Stimulated activated naive CD4-positive, alpha-beta T cell treated with Interleukin-2 at 50 U/mL for 16 hours (primary cell): Measurements from ENCODE around the gene GPR162.

ENCODE experiments used
- DNase-seq: peaks from one replicate; lab custom pipeline; 2025; lab: John Stamatoyannopoulos, UW

Gene GPR162, protein sequence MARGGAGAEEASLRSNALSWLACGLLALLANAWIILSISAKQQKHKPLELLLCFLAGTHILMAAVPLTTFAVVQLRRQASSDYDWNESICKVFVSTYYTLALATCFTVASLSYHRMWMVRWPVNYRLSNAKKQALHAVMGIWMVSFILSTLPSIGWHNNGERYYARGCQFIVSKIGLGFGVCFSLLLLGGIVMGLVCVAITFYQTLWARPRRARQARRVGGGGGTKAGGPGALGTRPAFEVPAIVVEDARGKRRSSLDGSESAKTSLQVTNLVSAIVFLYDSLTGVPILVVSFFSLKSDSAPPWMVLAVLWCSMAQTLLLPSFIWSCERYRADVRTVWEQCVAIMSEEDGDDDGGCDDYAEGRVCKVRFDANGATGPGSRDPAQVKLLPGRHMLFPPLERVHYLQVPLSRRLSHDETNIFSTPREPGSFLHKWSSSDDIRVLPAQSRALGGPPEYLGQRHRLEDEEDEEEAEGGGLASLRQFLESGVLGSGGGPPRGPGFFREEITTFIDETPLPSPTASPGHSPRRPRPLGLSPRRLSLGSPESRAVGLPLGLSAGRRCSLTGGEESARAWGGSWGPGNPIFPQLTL

DNA sequence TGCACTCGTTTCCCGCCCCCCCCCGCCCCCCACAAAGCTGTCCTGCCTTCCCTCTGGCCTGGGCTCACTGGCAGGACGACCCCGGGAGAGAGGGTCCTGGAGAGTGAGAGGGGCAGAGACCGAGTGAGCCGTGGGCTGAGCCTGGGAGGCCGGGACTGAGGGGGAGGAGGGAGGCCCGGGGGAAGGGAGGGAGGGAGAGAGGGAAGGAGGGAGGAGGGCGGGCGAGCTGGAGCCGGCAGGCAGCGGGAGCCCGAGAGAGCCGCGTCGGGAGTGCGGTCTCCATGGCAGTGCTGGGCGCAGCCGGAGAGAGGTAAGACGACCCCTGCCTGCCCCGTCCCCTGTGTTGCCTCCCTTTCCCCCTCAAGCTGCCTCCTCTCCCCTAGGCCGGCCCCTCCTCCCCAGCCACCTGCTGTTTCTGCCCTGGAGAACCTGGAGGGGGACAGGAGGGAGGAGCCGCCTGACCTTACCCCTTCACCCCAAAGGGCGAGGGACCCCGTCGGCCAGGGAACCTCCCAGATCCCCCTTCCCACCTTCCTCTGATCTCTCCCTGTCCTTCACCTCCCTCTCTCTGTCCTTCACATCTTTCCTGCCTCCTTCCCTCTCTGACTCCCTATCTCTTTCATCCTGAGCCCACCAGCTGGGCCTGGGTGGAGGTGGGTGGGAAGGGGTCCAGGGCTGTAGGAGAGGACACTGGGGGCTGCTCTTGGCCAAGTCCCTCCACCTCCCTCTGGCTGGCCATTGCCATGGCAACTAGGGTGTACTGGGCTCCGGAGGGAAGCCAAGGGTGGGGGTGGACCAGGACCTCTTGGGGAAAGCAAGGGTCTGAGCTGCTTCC, at the start of gene GPR162:
GPR162 (plus strand) TSS at position 231 of the 835 bp plus-strand sequence. CDS start 2,078 bp downstream, outside the sequence.
- DNase-seq, result no peak

DNA sequence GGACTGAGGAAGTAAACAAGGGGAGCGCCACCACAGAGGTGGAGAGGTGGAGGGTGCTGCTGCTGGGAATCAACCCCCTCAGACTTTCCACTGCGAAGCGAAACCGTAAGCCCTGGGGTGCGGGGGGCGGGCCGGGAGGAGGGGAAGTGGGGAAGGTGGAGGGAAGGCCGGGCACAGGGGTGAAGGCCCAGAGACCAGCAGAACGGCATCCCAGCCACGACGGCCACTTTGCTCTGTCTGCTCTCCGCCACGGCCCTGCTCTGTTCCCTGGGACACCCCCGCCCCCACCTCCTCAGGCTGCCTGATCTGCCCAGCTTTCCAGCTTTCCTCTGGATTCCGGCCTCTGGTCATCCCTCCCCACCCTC, 49.3 kb upstream of the GPR162 start, which contains the start of gene LAG3:
LAG3 (plus strand) TSS at position 190 of the 365 bp plus-strand sequence. CDS start 333 bp downstream, outside the sequence.
- DNase-seq, result peak; percentile 55

DNA sequence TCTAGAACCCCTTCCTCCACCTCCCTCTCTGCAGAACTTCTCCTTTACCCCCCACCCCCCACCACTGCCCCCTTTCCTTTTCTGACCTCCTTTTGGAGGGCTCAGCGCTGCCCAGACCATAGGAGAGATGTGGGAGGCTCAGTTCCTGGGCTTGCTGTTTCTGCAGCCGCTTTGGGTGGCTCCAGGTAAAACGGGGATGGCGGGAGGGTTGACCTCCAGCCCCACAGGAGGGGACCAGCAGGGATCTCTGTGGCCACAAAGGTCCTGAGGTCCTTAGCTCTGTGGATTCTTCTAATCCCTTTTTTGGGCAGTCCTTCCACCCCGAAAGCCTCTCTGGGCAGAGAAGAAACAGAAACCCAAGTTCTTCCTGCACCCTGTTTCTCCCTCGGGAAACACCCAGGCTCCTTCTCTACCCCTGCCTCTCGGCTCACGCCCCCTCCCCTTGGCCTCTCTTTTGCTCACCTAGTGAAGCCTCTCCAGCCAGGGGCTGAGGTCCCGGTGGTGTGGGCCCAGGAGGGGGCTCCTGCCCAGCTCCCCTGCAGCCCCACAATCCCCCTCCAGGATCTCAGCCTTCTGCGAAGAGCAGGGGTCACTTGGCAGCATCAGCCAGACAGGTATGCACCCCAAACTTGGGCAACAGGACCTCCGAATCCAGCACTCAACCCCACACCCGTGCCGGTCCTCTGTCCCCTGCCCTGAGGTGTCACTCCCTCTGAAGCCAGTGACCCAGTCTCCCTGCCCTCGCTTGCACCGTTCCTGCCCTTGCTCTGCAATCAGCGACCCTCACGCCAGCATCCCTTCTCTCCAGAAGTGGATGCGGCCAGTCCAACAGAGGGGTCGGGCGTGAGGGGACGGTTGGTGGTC, 48.7 kb upstream of the GPR162 start:
- no peak for DNase-seq

DNA sequence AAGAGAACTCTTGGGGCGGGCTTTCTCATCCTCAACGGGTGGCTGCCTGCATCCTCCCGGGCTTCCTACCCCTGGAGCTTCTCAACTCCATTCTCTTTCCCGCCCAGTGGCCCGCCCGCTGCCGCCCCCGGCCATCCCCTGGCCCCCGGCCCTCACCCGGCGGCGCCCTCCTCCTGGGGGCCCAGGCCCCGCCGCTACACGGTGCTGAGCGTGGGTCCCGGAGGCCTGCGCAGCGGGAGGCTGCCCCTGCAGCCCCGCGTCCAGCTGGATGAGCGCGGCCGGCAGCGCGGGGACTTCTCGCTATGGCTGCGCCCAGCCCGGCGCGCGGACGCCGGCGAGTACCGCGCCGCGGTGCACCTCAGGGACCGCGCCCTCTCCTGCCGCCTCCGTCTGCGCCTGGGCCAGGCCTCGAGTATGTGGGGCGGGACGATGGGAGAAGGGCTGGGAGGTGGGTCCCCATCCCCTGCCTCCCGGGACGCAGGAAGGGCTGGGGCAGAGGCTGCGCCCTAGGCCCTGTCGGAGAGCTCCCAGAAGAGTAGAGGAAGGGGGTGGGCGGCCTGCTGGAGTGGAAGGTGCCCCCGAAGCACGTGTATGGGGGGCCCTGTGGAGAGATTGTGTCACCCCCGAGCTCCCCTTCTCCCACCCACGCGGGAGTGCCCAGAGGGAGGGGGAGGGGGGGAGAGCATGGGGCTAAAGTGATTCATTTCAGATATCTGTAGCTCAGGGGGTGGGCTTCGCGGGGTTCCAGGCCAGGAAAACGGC, 47.9 kb upstream of the GPR162 start:
- DNase-seq, result peak; percentile 29

DNA sequence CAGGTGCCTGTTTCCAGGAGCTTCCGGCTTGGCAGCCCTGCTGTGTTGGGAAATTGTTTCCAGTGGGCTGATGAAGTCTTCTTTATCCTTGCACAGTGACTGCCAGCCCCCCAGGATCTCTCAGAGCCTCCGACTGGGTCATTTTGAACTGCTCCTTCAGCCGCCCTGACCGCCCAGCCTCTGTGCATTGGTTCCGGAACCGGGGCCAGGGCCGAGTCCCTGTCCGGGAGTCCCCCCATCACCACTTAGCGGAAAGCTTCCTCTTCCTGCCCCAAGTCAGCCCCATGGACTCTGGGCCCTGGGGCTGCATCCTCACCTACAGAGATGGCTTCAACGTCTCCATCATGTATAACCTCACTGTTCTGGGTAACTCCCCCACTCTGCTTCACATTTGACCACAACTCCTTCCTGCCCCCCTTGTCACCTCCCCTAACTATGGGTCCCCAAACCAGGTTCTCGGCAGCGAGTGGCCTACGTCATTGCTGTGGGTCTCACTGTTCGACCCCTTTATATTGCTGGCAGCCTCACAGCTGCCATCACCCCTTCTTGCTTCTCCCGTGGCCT, 47.0 kb upstream of the GPR162 start:
- DNase-seq, result no peak

DNA sequence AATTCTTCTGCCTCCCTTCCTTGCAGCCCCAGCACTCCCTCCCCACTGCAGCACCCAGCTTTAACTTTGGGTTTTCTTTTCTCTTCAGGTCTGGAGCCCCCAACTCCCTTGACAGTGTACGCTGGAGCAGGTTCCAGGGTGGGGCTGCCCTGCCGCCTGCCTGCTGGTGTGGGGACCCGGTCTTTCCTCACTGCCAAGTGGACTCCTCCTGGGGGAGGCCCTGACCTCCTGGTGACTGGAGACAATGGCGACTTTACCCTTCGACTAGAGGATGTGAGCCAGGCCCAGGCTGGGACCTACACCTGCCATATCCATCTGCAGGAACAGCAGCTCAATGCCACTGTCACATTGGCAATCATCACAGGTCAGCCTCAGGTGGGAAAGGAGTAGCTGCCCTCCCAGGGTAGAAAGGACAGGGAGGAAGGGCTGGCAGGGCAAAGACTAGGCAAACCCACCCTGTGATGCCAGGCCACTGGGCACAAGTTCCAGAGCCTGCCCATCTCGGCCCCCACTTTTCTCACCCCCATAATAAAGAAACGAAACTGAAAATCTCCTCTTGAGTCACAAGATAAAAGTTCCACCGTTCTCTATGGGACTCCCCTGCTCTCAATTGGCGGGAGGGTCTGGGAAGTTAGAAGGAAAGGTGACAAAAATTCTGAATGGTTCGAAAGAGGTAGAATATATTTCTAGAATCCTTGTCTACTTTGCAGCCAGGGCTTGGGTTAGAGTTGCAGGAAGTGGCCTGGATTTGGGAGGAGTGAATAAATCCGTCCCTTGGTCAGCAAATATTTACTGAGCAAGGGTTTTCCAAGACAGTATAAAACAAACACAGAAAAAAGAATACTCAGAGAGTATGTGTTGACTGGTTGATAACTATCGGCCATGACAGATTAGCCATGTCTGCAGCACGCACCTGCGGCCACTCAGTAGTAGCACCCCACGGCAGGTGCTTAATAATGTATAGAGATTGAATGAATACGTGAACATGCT, 46.1 kb upstream of the GPR162 start:
- DNase-seq, result no peak

DNA sequence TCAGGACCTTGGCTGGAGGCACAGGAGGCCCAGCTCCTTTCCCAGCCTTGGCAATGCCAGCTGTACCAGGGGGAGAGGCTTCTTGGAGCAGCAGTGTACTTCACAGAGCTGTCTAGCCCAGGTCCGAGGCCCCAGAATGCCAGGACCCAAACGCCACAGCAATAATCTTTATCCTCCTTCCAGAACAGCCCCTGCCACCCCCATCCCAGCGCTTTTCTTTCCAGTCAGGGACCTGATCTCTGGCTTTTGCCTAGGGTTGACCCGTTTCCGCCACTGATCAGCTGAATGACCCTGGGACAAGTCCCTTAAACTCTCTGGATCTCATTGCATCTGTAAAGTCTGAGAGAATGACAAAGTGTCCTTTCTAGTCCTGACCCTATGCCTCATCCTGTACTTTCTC, 44.2 kb upstream of the GPR162 start:
- DNase-seq, result no peak

DNA sequence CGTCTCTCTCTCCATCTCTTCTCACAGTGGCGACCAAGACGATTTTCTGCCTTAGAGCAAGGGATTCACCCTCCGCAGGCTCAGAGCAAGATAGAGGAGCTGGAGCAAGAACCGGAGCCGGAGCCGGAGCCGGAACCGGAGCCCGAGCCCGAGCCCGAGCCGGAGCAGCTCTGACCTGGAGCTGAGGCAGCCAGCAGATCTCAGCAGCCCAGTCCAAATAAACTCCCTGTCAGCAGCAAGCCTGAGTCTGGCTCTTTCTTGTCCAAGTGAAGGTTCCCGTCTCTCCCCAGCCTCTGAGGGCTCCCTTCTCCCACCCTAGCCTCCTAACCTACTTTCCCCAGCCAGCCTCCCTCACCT, 43.4 kb upstream of the GPR162 start:
- DNase-seq, result no peak

DNA sequence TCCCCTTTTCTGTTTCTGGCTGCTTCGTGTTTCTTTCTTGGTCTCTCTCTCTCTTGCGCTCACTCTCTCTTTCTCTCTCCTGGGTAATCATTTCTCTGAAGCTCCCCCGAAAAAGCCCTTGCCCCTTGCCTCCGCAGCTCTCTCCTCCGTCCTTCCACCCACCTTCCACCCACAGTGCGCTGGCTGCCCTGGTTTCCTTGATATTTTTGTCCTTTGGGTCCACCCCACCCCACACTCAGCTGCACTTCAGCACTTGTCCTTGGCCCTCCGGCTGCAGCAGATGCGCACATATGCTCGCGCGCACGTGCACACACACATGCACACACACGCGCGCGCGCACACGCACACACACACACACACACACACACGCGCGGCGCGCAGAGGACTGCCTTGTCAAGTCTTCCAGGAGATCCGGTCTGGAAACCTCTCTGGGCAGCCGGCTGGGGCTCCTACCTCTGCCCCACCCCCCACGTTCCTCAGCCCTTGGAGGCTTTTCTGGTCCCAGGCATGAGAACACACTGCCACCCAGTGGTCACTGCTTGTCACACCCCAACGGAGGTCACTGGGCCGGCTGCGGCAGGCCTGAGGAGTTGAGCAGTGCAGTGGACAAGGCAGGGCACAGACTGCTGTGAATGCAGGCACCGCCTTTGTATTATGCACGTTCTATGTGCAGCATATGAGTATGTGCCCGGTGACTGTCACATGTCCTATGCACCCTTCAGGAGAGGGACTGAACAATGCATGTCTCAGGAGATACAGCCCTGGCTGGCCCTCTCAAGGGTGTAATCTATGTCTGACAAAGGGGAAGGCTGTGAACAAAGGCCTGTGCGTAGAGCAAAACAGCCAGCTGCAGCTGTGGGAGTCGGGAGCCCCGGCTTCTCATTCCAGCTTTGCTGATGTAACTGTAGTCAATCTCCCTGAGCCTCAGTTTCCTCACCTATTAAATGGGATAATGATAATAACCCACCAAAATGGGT, 42.8 kb upstream of the GPR162 start:
- peak; percentile 85 for DNase-seq

DNA sequence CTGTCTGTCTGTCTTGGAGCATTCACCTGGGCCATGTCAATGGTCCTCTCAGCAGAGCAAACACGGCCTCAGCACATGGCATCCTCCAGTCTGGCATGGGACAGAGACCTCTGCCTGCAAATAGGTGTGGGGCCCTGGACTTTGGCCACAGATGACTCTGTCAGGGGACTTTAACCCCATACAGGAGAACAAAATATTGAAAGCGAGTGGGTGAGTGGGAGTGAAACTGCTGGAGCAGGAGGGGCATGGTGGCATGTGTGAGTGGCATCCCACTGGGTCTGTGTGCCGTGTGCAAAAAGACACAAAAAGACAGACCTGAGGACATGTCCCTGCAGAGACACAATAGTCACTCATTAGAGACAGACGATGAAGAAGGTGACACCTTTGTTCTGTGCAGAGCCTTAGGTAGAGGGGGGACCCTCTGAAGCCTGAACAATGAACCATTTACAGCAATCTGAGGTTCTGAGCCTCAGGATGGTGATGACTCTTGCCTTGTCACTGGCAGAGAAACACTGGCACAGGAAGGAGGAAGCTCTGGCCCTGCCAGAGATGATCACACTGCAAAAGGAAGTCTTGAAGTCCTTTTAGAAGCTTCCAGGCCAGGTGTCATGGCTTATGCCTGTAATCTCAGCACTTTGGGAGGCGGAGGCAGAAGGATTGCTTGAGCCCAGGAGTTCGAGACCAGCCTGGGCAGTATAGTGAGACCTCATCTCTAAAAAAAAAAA, 41.8 kb upstream of the GPR162 start:
- no peak for DNase-seq

DNA sequence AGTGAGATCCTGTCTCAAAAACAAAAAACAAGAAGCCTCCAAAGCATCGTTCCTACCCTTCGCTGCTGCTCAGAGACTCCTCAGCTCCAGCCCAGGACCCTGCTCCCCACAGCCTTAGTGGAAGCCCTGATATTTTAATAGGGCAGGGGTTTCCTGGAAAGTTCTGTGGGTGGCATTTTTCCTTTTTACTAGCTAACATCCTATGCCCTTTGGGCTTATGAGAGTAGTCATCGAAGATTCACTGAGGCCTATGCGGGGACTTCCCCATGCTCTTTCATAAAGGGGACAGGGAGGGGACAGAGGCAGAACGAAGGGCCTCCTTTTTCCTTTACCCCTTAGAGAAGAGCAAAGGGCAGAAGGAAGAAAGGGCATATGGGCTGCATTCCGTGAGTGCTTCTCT, 41.0 kb upstream of the GPR162 start:
- DNase-seq, result no peak

DNA sequence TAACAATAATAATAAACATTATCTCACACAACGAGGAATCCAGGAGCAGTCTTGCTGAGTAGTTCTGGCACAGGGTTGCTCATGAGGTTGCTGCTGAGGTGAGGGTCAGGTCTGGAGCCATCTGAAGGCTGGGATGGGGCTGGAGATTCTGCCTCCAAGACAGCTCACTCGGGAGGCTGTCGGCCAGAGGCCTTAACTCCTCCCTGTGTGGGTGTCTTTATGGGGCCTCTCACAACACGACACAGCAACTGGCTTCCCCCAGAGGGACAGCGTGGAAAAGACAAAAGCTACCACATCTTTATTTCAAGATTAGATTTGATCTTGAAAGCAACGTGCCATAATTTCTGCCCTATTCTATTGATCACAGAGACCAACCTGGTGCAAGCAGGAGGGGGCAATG, 39.5 kb upstream of the GPR162 start:
- DNase-seq, result no peak

DNA sequence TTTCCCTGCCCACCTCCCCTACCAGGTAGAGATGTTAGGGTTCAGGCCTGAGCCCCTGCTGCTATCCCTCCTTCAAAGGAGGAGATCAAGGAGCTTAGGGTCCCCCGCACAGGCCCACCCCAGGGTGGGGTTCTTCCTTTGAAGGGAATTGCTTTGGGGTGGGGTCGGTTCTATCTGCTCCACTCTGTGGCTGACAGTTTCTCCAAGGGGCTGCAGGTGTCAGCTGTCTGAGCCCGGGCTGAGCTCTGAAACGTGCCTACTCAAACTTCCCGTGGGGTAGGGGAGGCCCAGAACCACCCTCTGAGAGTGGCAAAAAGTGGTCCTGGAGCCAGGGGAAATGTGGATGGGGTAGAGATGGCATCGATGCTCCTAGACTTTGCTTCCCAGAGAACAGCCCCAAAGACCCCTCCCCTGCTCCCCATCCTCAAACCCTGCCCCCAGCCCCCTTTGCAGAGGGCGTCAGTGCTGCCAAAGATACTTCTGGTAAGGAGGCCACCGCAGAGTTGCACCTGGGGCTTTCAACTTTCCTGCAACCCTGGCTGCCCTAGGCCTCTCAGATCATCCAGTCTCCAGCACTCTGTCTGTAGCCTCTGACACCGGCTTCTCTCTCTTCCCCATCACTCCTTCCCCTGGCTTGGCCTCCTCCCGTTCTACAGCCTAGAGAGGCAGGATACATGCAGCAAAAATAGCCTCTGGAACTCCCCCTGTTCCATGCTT, 38.6 kb upstream of the GPR162 start:
- no peak for DNase-seq

DNA sequence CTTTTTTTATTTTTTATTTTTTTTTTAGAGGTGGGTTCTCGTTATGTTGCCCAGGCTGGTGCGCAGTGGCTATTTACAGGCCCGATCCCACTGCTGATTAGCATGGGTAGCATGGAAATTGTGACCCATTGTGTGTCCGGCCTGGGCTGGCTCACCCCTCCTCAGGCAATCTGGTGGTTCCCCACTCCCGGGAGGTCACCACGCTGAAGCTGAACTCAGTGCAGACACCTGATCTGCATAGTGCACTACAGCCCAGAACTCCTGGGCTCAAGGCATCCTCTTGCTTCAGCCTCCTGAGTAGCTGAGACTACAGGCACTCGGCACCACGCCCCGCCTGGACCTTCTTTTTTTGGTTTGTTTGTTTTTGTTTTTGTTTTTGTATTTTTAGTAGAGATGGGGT, 37.8 kb upstream of the GPR162 start:
- DNase-seq, result no peak

DNA sequence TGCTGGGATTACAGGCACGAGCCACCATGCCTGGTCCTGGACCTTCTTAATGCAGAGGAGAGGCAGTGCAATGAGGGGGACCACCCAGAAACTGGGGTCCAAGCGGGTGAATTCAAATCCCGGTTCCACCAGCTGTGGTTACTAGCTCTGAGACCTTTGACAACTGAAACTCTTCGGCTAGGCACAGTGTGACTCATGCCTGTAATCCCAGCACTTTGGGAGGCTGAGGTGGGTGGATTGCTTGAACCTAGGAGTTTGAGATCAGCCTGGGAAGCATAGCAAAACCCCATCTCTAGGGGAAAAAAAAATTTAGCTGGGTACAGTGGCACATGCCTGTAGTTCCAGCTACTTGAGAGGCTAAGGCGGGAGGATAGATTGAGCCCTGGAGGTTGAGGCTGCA, 37.3 kb upstream of the GPR162 start:
- no peak for DNase-seq

DNA sequence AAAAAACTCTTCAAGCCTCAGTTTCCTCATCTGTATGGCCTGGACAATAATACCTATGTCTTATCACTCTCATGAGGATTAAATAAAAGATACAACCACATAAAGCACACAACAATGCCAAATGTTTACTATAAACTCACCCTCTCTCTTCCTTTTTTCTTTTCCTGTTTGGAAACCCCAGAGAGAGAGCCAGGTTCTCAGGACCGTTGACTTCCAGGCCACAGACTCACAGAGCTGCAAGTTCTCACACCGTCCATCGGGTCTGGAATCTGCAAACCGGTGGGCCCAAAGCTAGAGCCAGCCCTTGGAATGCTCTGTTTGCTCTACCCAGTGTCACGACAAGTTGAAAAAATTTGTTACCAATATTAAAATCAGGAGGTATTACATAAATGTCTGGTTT, 36.9 kb upstream of the GPR162 start:
- DNase-seq, result no peak
